OCI-LY3 (cell line): ENCODE measurements around the gene CTDSPL2.

Experiments
- EZH2phosphoT487 ChIP-seq: fragments of 200-600 bp; shearing (Covaris generic); IDR thresholded peaks from 2 replicates; pipeline ENCODE4 v1.6.1; 2018; ENCODE audit warnings: antibody characterized with exemption, mixed run types, low read depth
- TF ChIP-seq, protein P1 (sequence below): fragments of 200-600, 300-600 bp; sonication (generic); IDR thresholded peaks from 2 replicates; pipeline ENCODE4 v1.5.1; 2014; ENCODE audit warnings: antibody characterized with exemption, low read length, low read depth

DNA sequence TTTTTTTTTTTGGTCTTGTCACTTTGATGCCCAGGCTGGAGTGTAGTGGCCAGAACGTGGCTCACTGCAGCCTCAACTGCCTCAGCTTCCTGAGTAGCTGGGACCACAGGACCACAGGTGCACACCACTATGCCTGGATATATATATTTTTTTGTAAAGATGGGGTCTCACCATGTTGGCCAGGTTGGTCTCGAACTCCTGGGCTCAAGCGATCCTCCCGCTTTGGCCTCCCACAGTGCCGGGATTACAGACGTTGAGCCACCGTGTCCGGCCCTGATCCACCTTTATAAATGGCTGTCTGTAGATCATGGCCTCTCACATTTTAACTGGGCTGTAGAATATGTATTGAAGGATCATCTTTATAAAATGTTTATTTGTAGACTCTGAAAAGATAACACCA, 107.7 kb downstream of the CTDSPL2 start:
- TF ChIP-seq, protein P1, sequence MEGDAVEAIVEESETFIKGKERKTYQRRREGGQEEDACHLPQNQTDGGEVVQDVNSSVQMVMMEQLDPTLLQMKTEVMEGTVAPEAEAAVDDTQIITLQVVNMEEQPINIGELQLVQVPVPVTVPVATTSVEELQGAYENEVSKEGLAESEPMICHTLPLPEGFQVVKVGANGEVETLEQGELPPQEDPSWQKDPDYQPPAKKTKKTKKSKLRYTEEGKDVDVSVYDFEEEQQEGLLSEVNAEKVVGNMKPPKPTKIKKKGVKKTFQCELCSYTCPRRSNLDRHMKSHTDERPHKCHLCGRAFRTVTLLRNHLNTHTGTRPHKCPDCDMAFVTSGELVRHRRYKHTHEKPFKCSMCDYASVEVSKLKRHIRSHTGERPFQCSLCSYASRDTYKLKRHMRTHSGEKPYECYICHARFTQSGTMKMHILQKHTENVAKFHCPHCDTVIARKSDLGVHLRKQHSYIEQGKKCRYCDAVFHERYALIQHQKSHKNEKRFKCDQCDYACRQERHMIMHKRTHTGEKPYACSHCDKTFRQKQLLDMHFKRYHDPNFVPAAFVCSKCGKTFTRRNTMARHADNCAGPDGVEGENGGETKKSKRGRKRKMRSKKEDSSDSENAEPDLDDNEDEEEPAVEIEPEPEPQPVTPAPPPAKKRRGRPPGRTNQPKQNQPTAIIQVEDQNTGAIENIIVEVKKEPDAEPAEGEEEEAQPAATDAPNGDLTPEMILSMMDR = no peak
- no peak for TF ChIP-seq EZH2phosphoT487
